Inferior parietal cortex (tissue), 1 donor: Measurements from ENCODE around the gene UGT1A6.

ENCODE experiments used
- DNase-seq: peaks from one replicate; pipeline ENCODE4 v3.0.0-alpha.2; 2016; ENCODE audit errors: extremely low spot score

The UGT1A6 gene

GRCh38 chr2:233818639-233819621 lies 126.2 kb downstream of the UGT1A6 start:
- DNase-seq, result no peak

DNA sequence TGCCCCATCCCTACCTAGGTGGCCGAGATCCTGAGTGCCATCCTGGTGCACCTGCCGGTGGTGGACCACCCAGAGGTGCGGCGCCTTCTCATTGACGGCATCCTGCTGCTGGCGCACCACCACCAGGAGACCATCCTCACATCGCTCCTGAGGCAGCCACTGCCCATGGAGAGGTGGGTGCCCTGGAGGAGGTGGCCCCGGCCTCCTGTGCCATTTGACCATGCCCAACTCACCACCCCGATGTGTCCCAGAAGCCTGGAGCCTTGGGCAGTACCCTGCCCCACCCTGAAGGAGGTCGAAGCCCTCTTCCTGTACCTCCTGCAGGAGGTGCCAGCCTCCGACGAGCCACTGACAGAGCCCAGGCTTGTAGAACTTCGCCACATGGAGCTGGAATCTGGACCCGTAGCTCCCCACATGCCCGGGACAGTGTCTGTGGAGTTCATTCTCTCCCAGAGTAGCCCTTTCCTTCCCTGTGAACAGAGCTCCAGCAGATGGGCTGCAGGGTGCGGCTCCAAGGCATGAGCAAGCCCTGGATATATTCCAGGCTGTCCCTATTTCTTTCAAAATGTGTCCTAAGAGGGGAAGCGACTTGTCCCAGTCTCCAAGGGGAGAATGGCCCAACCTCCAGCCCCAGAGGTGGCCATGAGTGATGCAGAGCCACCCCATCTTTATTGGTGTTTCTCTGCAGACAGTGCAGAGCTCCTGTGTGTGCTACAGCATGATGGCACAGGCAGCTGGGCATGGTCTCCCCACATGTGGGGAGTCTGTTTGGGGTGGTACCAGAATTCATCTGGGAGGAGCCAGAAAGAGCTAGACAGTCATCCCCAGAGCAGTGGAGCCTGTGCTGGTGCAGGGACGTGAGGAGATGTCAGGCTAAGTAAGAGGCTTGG lies 127.4 kb downstream of the UGT1A6 start:
- no peak for DNase-seq

- no peak for DNase-seq
Measured at GRCh38 chr2:233820774-233821105, 128.1 kb downstream of the UGT1A6 start.

DNA sequence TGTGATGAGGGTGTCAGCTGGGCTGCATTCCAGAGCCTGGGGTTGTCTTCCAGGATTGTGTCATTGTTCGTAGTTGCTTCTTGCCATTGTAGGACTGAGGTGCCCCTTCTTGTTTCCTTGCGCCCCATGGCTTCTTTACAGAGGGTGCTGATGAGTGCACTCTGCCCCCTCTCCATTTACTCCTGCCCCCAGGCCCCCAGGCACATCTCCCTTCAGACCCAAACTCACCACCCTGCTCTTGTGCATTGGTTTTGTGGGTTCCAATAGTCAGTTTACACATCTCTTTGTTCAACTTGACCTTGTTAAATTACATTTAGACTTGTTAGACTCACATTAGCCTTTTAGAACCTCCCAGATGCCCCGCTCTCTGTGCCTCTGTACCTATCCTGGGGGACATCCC lies 128.5 kb downstream of the UGT1A6 start:
- DNase-seq, result no peak

DNA sequence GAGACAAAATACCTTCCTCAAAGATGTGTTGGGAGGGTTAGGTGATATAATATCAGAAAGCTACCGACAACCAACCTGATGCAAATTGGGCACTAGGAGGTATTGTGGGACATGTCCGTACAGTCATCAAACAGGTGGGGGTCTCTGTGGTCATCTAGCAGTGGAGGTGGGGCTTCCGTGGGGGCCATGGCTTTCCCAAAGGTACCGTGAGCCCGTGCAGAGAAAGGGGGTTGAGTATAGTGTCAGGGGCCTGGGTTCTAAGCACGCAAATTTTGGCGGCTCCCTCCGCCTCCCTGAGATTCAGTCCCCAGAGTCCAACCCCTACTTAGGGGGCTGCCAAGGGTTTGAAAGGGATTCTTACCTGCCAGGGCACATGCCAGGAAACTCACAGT lies 129.0 kb downstream of the UGT1A6 start:
- no peak for DNase-seq

GRCh38 chr2:233822101-233822771 lies 129.5 kb downstream of the UGT1A6 start:
- DNase-seq, result no peak
